Ishikawa (cell line): ENCODE data around the gene NAP1L3.

Source experiments
- CEBPB ChIP-seq: IDR thresholded peaks from 2 replicates; pipeline ENCODE4 v1.6.1; 2012
- CREB1 ChIP-seq: IDR thresholded peaks from 2 replicates; pipeline ENCODE4 v1.6.1; 2012; ENCODE audit warnings: low read depth
- EGR1 ChIP-seq: IDR thresholded peaks from 2 replicates; pipeline ENCODE4 v1.6.1; 2012
- EP300 ChIP-seq: IDR thresholded peaks from 2 replicates; pipeline ENCODE4 v1.6.1; 2012; ENCODE audit warnings: borderline replicate concordance
- FOXM1 ChIP-seq: IDR thresholded peaks from 2 replicates; pipeline ENCODE4 v1.6.1; 2012; ENCODE audit warnings: low read depth, borderline replicate concordance
- NFIC ChIP-seq: IDR thresholded peaks from 2 replicates; pipeline ENCODE4 v1.6.1; 2012
- TAF1 ChIP-seq: IDR thresholded peaks from 2 replicates; pipeline ENCODE4 v1.6.1; 2012; ENCODE audit warnings: low read depth, mild to moderate bottlenecking
- TCF12 ChIP-seq: IDR thresholded peaks from 2 replicates; pipeline ENCODE4 v1.6.1; 2012; ENCODE audit warnings: low read depth
- TEAD4 ChIP-seq: IDR thresholded peaks from 2 replicates; pipeline ENCODE4 v1.6.1; 2012
- YY1 ChIP-seq: IDR thresholded peaks from 2 replicates; pipeline ENCODE4 v1.6.1; 2012; ENCODE audit warnings: low read depth
- TF ChIP-seq, protein P1 (sequence below): IDR thresholded peaks from 2 replicates; pipeline ENCODE4 v1.6.1; 2012; ENCODE audit warnings: low read depth, mild to moderate bottlenecking
- TF ChIP-seq, protein P2 (sequence below): IDR thresholded peaks from 2 replicates; pipeline ENCODE4 v1.6.1; 2012

DNA sequence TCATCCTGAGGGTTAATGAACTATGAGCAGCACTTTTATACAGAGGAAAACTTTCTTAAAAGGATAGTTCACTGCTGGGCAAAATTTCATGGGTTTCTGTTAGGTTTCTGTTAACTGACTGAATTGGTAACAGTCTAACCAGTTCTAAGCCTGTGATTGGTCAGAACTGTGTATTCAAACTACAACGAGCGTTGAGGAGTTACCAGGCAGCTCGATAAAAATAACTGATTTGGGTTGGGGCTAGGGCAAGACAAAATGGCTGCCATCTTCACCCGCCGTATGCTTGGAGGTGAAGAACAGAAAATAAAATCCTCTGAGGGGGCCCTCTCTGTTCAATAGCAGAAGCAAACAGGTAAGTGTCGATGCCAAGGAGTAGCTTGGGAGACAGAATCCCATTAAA lies 22.6 kb upstream of the NAP1L3 start:
- TF ChIP-seq EP300 (no peak), EGR1 (no peak), YY1 (no peak), TCF12 (no peak), NFIC (no peak), TEAD4 (no peak), TAF1 (no peak), CEBPB (no peak), CREB1 (no peak), FOXM1 (no peak)
- TF ChIP-seq, protein P1, sequence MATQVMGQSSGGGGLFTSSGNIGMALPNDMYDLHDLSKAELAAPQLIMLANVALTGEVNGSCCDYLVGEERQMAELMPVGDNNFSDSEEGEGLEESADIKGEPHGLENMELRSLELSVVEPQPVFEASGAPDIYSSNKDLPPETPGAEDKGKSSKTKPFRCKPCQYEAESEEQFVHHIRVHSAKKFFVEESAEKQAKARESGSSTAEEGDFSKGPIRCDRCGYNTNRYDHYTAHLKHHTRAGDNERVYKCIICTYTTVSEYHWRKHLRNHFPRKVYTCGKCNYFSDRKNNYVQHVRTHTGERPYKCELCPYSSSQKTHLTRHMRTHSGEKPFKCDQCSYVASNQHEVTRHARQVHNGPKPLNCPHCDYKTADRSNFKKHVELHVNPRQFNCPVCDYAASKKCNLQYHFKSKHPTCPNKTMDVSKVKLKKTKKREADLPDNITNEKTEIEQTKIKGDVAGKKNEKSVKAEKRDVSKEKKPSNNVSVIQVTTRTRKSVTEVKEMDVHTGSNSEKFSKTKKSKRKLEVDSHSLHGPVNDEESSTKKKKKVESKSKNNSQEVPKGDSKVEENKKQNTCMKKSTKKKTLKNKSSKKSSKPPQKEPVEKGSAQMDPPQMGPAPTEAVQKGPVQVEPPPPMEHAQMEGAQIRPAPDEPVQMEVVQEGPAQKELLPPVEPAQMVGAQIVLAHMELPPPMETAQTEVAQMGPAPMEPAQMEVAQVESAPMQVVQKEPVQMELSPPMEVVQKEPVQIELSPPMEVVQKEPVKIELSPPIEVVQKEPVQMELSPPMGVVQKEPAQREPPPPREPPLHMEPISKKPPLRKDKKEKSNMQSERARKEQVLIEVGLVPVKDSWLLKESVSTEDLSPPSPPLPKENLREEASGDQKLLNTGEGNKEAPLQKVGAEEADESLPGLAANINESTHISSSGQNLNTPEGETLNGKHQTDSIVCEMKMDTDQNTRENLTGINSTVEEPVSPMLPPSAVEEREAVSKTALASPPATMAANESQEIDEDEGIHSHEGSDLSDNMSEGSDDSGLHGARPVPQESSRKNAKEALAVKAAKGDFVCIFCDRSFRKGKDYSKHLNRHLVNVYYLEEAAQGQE: no peak
- TF ChIP-seq, protein P2, sequence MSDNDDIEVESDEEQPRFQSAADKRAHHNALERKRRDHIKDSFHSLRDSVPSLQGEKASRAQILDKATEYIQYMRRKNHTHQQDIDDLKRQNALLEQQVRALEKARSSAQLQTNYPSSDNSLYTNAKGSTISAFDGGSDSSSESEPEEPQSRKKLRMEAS: no peak
